ENCODE measurements around the gene HDAC9.
"Not testable (repeated sequence)": the region's sequence is repeated elsewhere in the genome, so short reads cannot be mapped to it uniquely, and the experiment has no call there.

The HDAC9 gene

DNA sequence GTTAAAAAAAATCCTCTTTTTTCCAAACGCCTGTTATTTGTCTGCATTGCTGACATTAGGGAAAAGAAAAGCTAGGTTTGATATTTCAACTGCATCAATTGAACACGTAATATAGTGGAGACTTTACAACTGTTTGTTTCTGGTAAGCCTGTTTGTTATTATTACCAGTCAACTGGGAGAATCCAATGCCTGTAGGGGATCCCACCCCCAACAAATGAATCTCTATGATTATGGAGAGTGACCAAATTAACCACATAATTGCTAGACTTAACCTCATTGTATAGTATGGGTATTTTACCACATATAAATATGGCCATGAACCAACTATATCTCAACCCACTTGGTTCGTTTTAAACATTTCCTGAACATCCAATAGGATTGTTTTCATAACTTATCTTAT lies 405.8 kb downstream of the HDAC9 start:
- no peak for DNase-seq (ENCODE audit: low spot score)

- no peak for DNase-seq (ENCODE audit: low spot score)
Observed at GRCh38 chr7:18901982-18902421, 406.5 kb downstream of the HDAC9 start.

DNA sequence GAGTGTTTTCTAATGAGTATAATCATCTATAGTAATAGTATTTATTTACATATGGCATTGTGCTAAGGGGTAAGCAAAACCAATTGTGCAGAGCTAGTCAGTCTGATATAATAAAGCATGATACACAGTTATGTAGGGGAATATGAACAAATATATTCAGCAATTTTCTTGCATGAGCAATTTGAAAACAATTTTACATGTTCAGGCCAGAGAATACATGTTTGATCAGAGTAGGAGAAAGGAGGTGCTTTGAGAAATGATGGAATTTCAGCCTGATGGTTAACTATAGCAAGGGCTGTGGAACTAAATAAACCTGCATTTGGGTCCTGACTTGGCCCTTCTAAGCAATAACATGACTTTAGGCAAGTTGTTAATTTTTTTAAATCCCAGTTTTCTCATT lies 407.3 kb downstream of the HDAC9 start:
- no peak for DNase-seq (ENCODE audit: low spot score)

DNA sequence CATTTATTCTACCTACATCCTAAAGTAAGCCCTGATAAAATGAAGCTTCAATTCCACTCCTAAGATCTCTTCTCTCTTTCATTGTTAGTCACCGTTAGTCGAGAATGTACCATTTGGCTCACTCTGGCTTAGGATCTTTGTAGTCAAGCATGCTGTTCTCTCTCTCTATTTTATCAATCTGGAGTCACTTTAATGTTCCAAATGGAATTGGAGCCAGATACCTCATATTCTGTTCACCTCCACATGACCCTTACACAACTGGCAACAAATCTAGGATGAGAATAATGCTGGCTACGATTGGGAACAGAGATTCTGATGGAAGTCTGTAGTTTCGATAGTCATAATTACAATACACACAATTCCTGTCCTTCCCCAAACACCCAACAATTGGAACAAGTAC lies 408.1 kb downstream of the HDAC9 start:
- DNase-seq (ENCODE audit: low spot score): no peak

DNA sequence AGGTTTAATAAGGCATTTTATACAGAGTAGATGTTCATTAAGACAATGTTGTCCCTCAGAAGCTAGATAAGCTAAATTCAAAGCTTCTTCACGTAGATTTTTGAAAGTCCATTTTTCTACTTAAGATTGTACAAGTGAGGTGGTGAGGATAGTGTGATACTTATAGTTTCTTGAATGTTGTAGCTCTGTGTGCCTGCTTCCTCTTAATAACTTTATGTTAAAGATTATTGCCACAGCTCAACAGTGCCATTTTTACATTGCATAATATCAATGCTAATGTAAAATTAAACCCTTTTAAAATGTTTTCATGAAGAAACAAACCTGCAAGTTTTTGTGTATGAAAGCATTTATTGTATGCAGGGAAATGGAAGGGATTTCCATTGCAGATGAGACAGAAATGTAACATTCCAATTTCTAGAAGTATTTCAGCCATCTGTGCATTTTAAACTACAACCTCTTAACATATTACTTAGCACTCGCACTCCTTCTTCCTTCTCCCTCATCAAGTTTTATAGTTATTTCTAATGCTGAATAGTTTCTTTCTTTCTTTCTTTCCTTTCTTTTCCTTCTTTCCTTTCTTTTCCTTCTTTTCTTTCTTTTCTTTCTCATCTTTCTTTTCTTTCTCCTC lies 409.9 kb downstream of the HDAC9 start:
- no peak for DNase-seq (ENCODE audit: low spot score)

GRCh38 chr7:18906901-18907300 lies 411.4 kb downstream of the HDAC9 start:
- no peak for DNase-seq (ENCODE audit: low spot score)

DNA sequence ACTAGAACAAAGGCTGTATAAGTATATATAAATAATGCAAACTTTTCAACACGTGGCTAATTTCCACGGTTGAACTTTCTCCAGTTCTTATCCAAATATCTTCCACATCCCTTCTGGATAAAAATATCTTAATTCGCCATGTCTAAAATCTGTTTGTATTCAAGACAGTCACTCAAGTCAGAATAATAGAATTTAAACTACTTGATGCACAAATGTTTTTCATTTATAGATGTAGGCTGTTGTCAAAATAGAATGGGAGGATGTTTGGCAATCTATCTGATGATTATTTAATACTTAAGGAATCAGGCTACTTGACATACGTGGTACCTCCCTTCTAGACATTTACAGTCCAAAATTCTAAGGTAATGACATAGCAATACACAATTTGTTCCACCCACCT lies 417.6 kb downstream of the HDAC9 start:
- no peak for DNase-seq (ENCODE audit: low spot score)

GRCh38 chr7:18916826-18917225 lies 421.3 kb downstream of the HDAC9 start:
- no peak for DNase-seq (ENCODE audit: low spot score)

DNA sequence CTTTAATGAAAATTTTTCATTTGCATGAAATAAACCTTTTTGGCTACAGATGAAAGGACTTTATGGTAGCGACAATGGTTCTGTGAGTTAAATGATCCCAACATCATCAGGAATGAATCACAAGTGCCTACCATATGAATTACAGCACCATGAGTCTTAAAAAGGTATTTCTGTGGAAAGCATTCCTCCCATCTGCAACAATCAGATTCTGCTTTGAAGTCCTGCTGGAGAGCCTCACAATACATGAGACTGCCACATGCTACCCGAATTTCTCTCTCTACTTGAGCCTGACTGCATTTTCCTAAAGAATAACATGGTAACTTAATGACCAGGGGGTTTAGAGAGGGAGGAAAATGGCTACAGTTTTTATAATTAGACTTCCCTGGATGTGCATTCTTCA lies 431.6 kb downstream of the HDAC9 start:
- peak; percentile 23 for DNase-seq (ENCODE audit: low spot score)

DNA sequence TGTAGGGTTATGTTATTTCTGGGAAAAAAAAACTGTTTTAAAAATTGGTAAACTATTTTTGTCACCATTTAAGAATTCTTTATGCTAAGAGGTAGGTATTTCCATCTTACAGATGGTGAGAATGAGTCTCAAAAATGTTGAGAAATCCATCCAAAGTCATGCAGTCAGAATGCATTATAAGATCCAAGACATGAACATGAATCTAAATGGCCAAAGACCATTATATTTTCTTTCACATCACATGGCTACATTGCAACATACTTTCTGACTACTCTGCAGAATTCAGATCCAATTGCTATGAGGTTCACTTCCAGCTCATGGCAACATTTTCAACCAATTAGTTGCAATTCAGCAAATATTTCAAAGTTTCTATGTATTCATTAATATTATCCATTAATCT lies 440.7 kb downstream of the HDAC9 start:
- DNase-seq (ENCODE audit: low spot score): no peak

- no peak for DNase-seq (ENCODE audit: low spot score)
Observed at GRCh38 chr7:18939771-18940592, 444.4 kb downstream of the HDAC9 start.

- DNase-seq (ENCODE audit: low spot score): no peak
Observed at GRCh38 chr7:18940593-18941134, 445.1 kb downstream of the HDAC9 start.

GRCh38 chr7:18941207-18941606 lies 445.7 kb downstream of the HDAC9 start:
- no peak for DNase-seq (ENCODE audit: low spot score)

- no peak for DNase-seq (ENCODE audit: low spot score)
Observed at GRCh38 chr7:18948521-18948920, 453.0 kb downstream of the HDAC9 start.

DNA sequence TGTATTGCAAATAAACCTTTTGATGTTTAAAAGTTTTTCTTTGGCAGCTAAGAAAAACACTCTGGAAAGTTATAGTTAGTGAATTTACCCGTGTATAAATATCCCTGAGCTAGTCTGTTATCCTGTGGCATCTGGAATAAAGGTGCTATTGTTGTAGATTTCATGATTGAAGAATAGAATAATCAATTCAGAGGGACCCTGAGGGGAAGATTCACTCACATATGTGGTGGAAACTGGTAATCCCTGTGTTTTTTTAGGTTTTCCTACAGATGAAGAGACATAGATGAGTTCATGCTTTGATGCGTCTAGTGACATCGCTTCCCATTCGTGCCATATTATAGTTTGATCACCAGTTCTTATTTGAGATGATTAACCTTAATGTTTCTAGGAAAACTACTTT lies 457.3 kb downstream of the HDAC9 start:
- no peak for DNase-seq (ENCODE audit: low spot score)

- DNase-seq (ENCODE audit: low spot score): peak; percentile 18
Observed at GRCh38 chr7:18958627-18959026, 463.1 kb downstream of the HDAC9 start.

GRCh38 chr7:18960725-18961124 lies 465.2 kb downstream of the HDAC9 start:
- DNase-seq (ENCODE audit: low spot score): no peak

- no peak for DNase-seq (ENCODE audit: low spot score)
Observed at GRCh38 chr7:18962031-18962430, 466.5 kb downstream of the HDAC9 start.

DNA sequence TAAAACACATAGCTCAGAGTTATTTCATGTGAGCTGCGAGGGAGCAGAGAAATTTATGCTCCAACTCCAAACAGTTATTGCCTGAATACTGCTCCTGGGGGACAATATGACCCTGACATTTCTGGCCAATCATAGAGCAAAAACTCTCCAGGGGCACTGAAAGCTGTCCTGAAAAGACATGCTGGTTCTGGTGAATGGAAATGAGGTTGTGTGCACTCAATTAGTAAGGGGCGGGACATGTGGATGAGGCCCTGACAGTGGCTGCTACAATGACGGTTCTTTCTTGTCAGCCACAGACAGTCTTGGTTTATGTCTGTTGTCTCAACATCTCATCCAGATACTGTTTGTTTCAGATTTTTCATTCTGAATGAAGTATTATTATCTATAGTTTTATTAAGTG lies 470.1 kb downstream of the HDAC9 start:
- no peak for DNase-seq (ENCODE audit: low spot score)

GRCh38 chr7:18967755-18968154 lies 472.2 kb downstream of the HDAC9 start:
- not testable (repeated sequence) for DNase-seq (ENCODE audit: low spot score)

GRCh38 chr7:18971839-18972238 lies 476.3 kb downstream of the HDAC9 start:
- no peak for DNase-seq (ENCODE audit: low spot score)

- no peak for DNase-seq (ENCODE audit: low spot score)
Observed at GRCh38 chr7:18974803-18975202, 479.3 kb downstream of the HDAC9 start.

GRCh38 chr7:18975276-18975675 lies 479.7 kb downstream of the HDAC9 start:
- DNase-seq (ENCODE audit: low spot score): no peak

Data from AG08396 (cell line).